ENCODE measurements around the gene ZBP1. TPM values are rescaled to one million over a fixed set of nuclear protein-coding genes. Genes with fewer than 3 reads are reported as not detected.
A peak's percentile ranks its signal among the peaks of the same experiment; 100 is the strongest.

ZBP1 gene
- total RNA-seq, 1 donor from 2014 or later = not detected

GRCh38 chr20:57619051-57619831, 985 bp downstream of the ZBP1 start:
- no peak overlapping the region for H3K4me3 ChIP-seq (ENCODE audit: low read depth, low read length)
- no peak for DNase-seq (ENCODE audit: low read depth)
- no peak for TF ChIP-seq CTCF (conservative IDR thresholded peaks at IDR 0.05; ENCODE audit: low read depth, low read length)

- no peak overlapping the region for H3K4me3 ChIP-seq (ENCODE audit: low read depth, low read length)
- no peak for TF ChIP-seq CTCF (conservative IDR thresholded peaks at IDR 0.05; ENCODE audit: low read depth, low read length)
- no peak for DNase-seq (ENCODE audit: low read depth)
Observed at GRCh38 chr20:57618764-57619050, 1.5 kb downstream of the ZBP1 start.

- H3K4me3 ChIP-seq (ENCODE audit: low read depth, low read length) = no peak overlapping the region
- DNase-seq (ENCODE audit: low read depth) = peak; percentile 38
- TF ChIP-seq CTCF (conservative IDR thresholded peaks at IDR 0.05; ENCODE audit: low read depth, low read length) = no peak
Observed at GRCh38 chr20:57618091-57618763, 2.0 kb downstream of the ZBP1 start.

GRCh38 chr20:57617079-57617795, 3.0 kb downstream of the ZBP1 start:
- H3K4me3 ChIP-seq (ENCODE audit: low read depth, low read length) = no peak overlapping the region
- no peak for TF ChIP-seq CTCF (conservative IDR thresholded peaks at IDR 0.05; ENCODE audit: low read depth, low read length)
- DNase-seq (ENCODE audit: low read depth) = no peak

- H3K4me3 ChIP-seq (ENCODE audit: low read depth, low read length) = no peak overlapping the region
- DNase-seq (ENCODE audit: low read depth) = no peak
- no peak for TF ChIP-seq CTCF (conservative IDR thresholded peaks at IDR 0.05; ENCODE audit: low read depth, low read length)
Observed at GRCh38 chr20:57616143-57616951, 3.9 kb downstream of the ZBP1 start.

GRCh38 chr20:57615445-57615811, 4.8 kb downstream of the ZBP1 start:
- no peak for DNase-seq (ENCODE audit: low read depth)
- no peak for TF ChIP-seq CTCF (conservative IDR thresholded peaks at IDR 0.05; ENCODE audit: low read depth, low read length)
- no peak overlapping the region for H3K4me3 ChIP-seq (ENCODE audit: low read depth, low read length)

All from epithelial cell of proximal tubule (primary cell).